K562 (cell line): ENCODE data around the gene ADCY5. TPM values are rescaled to one million over a fixed set of nuclear protein-coding genes. Genes with fewer than 3 reads are reported as not detected.

Experiments used
- ATAC-seq: fragments of 200-7000 bp; cut with Tn5 transposase; 3 replicates; pipeline ENCODE4 v1.9.1; 2020; ENCODE audit warnings: moderate library complexity
- BruUV-seq: library from RNA; stranded (reverse); fragments of 400-500 nt; replicated peaks from 2 replicates; lab custom pipeline; 2021; lab: Mats Ljungman, UMichigan
- CTCF ChIA-PET: fragments of 300-600 bp; formaldehyde crosslinking; extraction: SDS; loops from one replicate; lab custom pipeline; 2021; ENCODE audit warnings: low intra/inter-chr PET ratio; lab: Yijun Ruan, JAX
- POLR2A ChIA-PET: fragments of 300-600, 350-650 bp; sonication (Branson Sonifier 250); formaldehyde crosslinking; extraction: SDS; loops from one replicate; lab custom pipeline; 2021; ENCODE audit warnings: antibody characterized with exemption, inconsistent platforms; lab: Yijun Ruan, JAX
- DNase-seq, 4 experiments: peaks; one replicate each; pipeline versions ENCODE4 v3.0.0 to v3.0.0-alpha.2; 2011 to 2018; ENCODE audit warnings: low spot score in 3 of 4, mixed read lengths in 3 of 4; ENCODE audit errors: extremely low read depth in 1 of 4
- FAIRE-seq: peaks from 2 replicates; lab custom pipeline; 2011; peaks lifted over from hg19 to GRCh38; lab: Jason Lieb, UNC
- H2AFZ ChIP-seq: 2 replicates; pipeline ENCODE4 v1.6.0; 2011; ENCODE audit warnings: low read depth, low read length, control low read depth, inconsistent platforms
- H3K27ac ChIP-seq: fragments of 200-600 bp; 3 replicates; pipeline ENCODE4 v1.8.0; 2011; ENCODE audit warnings: low read depth, mild to moderate bottlenecking, control low read depth, inconsistent platforms, low read length, moderate library complexity, mixed read lengths; ENCODE audit errors: extremely low read depth
- H3K27me3 ChIP-seq, 2 experiments: fragments of 300-600 bp in 1 of 2; 2 replicates in 1 of 2; 3 replicates in 1 of 2; pipeline versions ENCODE4 v1.6.0 to v1.8.0; 2011; ENCODE audit warnings: inconsistent platforms in 2 of 2, low read length in 2 of 2, mild to moderate bottlenecking in 1 of 2, mixed read lengths in 1 of 2, moderate library complexity in 1 of 2; ENCODE audit not compliant: control insufficient read depth in 2 of 2, insufficient read depth in 2 of 2
- H3K36me3 ChIP-seq: fragments of 300-600 bp; 3 replicates; pipeline ENCODE4 v1.8.0; 2011; ENCODE audit warnings: mild to moderate bottlenecking, low read length, inconsistent platforms; ENCODE audit not compliant: control insufficient read depth, insufficient read depth
- H3K4me1 ChIP-seq, 2 experiments: fragments of 200-600 bp in 1 of 2; replicated peaks in 1 of 2; 2 replicates in 1 of 2; 3 replicates in 1 of 2; pipeline versions ENCODE4 v1.5.1 to v1.8.0; 2011; ENCODE audit warnings: inconsistent platforms in 2 of 2, low read length in 2 of 2, mild to moderate bottlenecking in 1 of 2, mixed read lengths in 1 of 2, moderate library complexity in 1 of 2; ENCODE audit not compliant: control insufficient read depth in 2 of 2, insufficient read depth in 2 of 2
- H3K4me2 ChIP-seq: 2 replicates; pipeline ENCODE4 v1.6.1; 2011; ENCODE audit warnings: low read length, control low read depth, inconsistent platforms, mixed read lengths; ENCODE audit not compliant: insufficient read depth
- H3K4me3 ChIP-seq: fragments of 200-600 bp; sonication (generic), shearing (Covaris generic); 2 replicates; pipeline ENCODE4 v1.5.1; 2016; ENCODE audit warnings: control low read depth, inconsistent platforms
- H3K79me2 ChIP-seq: fragments of 200-600 bp; 3 replicates; pipeline ENCODE4 v1.8.0; 2011; ENCODE audit warnings: low read length, inconsistent platforms; ENCODE audit not compliant: control insufficient read depth, insufficient read depth
- H3K9ac ChIP-seq, 2 experiments: 2 replicates each; pipeline versions ENCODE4 v1.6.0 to v1.6.1; 2011; ENCODE audit warnings: low read depth in 2 of 2, low read length in 2 of 2, control low read depth in 1 of 2, inconsistent platforms in 1 of 2, mild to moderate bottlenecking in 1 of 2, mixed read lengths in 1 of 2; ENCODE audit not compliant: insufficient read depth in 1 of 2
- H3K9me1 ChIP-seq: one replicate; pipeline ENCODE4 v1.6.0; 2011; ENCODE audit warnings: inconsistent platforms, mild to moderate bottlenecking, low read length, moderate library complexity; ENCODE audit not compliant: control insufficient read depth, insufficient read depth
- H3K9me3 ChIP-seq: replicated peaks from 2 replicates; pipeline ENCODE4 v1.5.1; 2011; ENCODE audit warnings: low read depth, low read length, inconsistent platforms; ENCODE audit not compliant: control insufficient read depth, insufficient read depth
- H4K20me1 ChIP-seq: replicated peaks from 2 replicates; pipeline ENCODE4 v1.6.1; 2011; ENCODE audit warnings: low read length, inconsistent platforms, mixed read lengths; ENCODE audit not compliant: control insufficient read depth, insufficient read depth
- BHLHE40 ChIP-seq: IDR thresholded peaks from 2 replicates; pipeline ENCODE4 v1.6.1; 2011; ENCODE audit warnings: low read length, improper control_type of control experiment
- CREB3L1 ChIP-seq: fragments of 450-650 bp; IDR thresholded peaks from 2 replicates; pipeline ENCODE4 v1.6.1; 2014; ENCODE audit warnings: low read depth, mild to moderate bottlenecking, moderate library complexity, borderline replicate concordance
- PRDM10 ChIP-seq: fragments of 450-650 bp; IDR thresholded peaks from 2 replicates; pipeline ENCODE4 v1.6.1; 2018; ENCODE audit not compliant: partially characterized antibody
- PURB ChIP-seq: sonication (generic); formaldehyde crosslinking; IDR thresholded peaks from 2 replicates; pipeline ENCODE4 v1.9.0; 2021; ENCODE audit warnings: low read depth, mild to moderate bottlenecking, missing genetic modification reagents
- SPI1 ChIP-seq: IDR thresholded peaks from 2 replicates; pipeline ENCODE4 v1.6.1; 2011; ENCODE audit warnings: low read depth, low read length, control low read depth, borderline replicate concordance
- YY1 ChIP-seq, 3 experiments: IDR thresholded peaks; 2 replicates each; pipeline ENCODE4 v1.6.1; 2011; ENCODE audit warnings: low read length in 2 of 3, mild to moderate bottlenecking in 2 of 3, moderate library complexity in 2 of 3, borderline replicate concordance in 1 of 3, control low read depth in 1 of 3, low read depth in 1 of 3; ENCODE audit not compliant: insufficient read depth in 3 of 3, insufficient replicate concordance in 2 of 3, control insufficient read depth in 1 of 3, insufficient read length in 1 of 3; ENCODE audit errors: extremely low read depth in 1 of 3
- ZFP36 ChIP-seq: fragments of 150-350 bp; IDR thresholded peaks from 2 replicates; pipeline ENCODE4 v1.6.1; 2018; ENCODE audit warnings: low read length, low read depth; ENCODE audit not compliant: partially characterized antibody
- WGBS: fragments of 100-300 bp; shearing (Covaris generic); methylation state at CpG from one replicate; pipeline ENCODE4 v1.1.6; 2016; ENCODE audit warnings: low coverage, mixed read lengths; ENCODE audit not compliant: insufficient coverage; ENCODE audit errors: missing lambda C conversion rate; 5-methylcytosine and 5-hydroxymethylcytosine counted together
- in situ Hi-C: fragments of 300-500 bp; cut with MboI; formaldehyde crosslinking; loops from 4 replicates; pipeline ENCODE4 v1.15.0; 2018; ENCODE audit warnings: inconsistent platforms, mixed read lengths
- intact Hi-C: fragments of 100-400 bp; cut with micrococcal nuclease; formaldehyde crosslinking; loops from 2 replicates; pipeline ENCODE4 v1.14.2; 2022
- polyA plus RNA-seq, 8 experiments: library from polyadenylated mRNA; depleted of rRNA in 4 of 8; stranded (reverse) in 5 of 8; unstranded in 3 of 8; fragments of >200 nt; fragmentation: Nextera tagmentation in 2 of 8; fragmentation: Illumina TruSeq in 1 of 8; extraction: Ambion mirVana in 2 of 8; extraction: Trizol in 1 of 8; gene quantifications; 2 replicates each; pipeline versions ENCODE4 v1.2.1 to v1.2.3, GENCODE V29; 2011 to 2014; ENCODE audit warnings: inconsistent platforms in 1 of 8, missing spikeins in 1 of 8
- total RNA-seq, 7 experiments: library from RNA; depleted of rRNA in 6 of 7; stranded (reverse); fragments of >200 nt in 6 of 7; fragmentation: Illumina TruSeq in 2 of 7; extraction: Trizol in 2 of 7; gene quantifications; 2 replicates each; pipeline versions ENCODE4 v1.2.1 to v1.2.3, GENCODE V29; 2011 to 2021; ENCODE audit warnings: low replicate concordance in 1 of 7
- TF ChIP-seq, protein P1 (sequence below): fragments of 250-450 bp; sonication (Bioruptor Pico); IDR thresholded peaks from 2 replicates; pipeline ENCODE4 v1.5.0; 2021; ENCODE audit warnings: mild to moderate bottlenecking, moderate library complexity

Gene ADCY5
- total and polyA plus RNA-seq, 9 of the 15 experiments (the other 6 are each of a cell fraction or from before 2014, with no cell fraction given): under 0.01 TPM; not detected in 8

DNA sequence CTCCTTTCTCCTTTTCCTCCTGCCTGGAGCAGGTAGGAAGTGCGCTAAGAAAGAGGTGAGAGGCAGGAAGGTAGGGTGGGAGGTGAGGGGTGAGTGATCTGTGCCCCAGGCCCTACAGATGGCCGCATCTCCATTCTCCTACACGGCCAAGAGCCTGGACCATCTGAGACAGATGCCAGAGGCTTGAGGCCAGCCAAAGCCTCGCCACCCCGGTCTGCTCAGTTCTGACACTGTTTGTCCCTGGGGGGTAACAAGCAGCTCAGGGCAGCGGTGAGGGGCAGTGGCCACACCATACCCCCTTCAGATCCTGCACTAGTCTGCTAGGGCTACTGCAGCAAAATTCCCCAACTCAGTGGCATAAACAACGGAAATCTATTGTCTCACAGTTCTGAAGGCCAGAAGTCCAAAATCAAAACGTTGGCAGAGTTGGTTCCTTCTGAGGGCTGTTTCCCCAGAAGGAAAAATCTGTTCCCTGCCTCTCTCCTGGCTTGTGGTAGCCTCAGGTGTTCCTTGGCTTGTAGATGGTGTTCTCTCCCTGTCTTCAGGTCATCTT lies 28.4 kb downstream of the ADCY5 start:
- Histone ChIP-seq H3K9ac (no peak overlapping the region), H3K9me3 (no peaks in the 10 kb centered on the region), H3K9me1 (no peaks in the 10 kb centered on the region), H2AFZ (no peak overlapping the region), H3K27ac (no peak overlapping the region), H3K27me3 (peaks cover 4 to 57% of the 10 kb centered on the region in 2 experiments), H3K4me1 (no peaks in the 10 kb centered on the region; a peak in 1 of 5 replicates), H3K79me2 (no peaks in the 10 kb centered on the region), H3K4me3 (no peak overlapping the region), H3K4me2 (no peak overlapping the region), H4K20me1 (no peaks in the 10 kb centered on the region), H3K36me3 (no peaks in the 10 kb centered on the region)
- DNase-seq: no peak
- WGBS: 0% methylated on average over 5 of the region's 8 CpGs
- BruUV-seq: no TSS peak
- intact Hi-C loops: no loop called here
- ChIA-PET CTCF (no interaction called here), POLR2A (no interaction called here)
- ATAC-seq: no peak
- no peak for FAIRE-seq
- in situ Hi-C loops: no loop called here
- TF ChIP-seq BHLHE40 (no peak), ZFP36 (no peak), SPI1 (no peak), CREB3L1 (no peak), PRDM10 (no peak), PURB (CRISPR knock-in tag) (no peak), YY1 (IDR thresholded peaks at IDR 0.05; ENCODE audit: borderline replicate concordance in 1 of 3, control insufficient read depth in 1 of 3, extremely low read depth in 1 of 3, insufficient read depth in 3 of 3, insufficient read length in 1 of 3, insufficient replicate concordance in 2 of 3, low read depth in 1 of 3, low read length in 2 of 3) (no peak)
- TF ChIP-seq, protein P1, sequence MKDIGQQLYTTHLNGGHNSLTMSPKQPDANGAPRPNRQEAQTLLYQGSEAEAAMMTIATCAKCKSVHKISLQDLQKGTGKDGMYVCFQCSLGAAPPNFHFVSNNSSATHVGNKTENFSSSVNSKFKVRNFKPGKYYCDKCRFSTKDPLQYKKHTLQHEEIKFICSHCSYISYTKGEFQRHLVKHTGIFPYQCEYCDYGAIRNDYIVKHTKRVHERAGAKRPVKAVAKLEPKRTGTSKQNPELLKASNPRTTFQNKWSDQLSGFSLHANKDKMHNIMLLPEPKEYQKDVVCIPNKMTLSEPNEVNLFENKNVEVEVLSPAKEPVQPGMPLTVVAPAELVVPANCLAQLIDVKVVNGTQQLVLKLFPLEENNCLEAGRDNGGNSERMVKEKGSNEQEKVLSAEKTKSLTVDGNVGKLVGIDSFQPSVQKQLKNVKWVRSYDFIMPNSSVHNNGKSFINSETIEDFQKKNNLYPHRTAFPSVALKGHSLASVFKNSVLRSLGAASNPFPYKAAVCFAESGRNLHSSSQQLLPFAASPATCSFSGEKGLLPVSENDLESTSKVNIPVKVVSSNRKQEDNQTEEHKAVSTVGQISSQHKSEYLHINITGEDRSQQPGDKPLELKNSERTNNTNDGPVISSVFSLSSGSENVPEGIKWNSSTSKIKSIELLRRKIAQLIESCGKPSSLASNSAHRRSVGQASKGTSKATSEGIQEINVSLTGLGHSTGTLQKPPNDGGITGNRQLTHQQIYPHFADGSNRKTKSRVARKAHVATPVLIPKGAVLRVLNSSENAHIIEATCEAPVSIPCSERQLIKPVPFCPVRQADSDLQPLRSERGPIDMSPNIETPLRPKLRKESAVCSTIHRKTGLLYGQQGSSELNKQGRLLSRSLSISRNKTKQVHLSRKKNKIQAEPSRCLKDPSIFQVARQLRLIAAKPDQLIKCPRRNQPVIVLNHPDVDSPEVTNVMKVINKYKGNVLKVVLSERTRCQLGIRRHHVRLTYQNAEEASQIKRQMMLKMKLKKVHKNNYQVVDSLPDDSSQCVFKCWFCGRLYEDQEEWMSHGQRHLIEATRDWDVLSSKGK (CRISPR knock-in tag): no peak
